Activated T-cell treated with anti-CD3 and anti-CD28 coated beads for 48 hours (primary cell): Measurements from ENCODE around the gene ZBED4.

Experiments
- DNase-seq: peaks from one replicate; pipeline ENCODE4 v3.0.0-alpha.2; 2020; ENCODE audit warnings: low read depth

Gene ZBED4

GRCh38 chr22:49878206-49878605 is 24.6 kb downstream of the ZBED4 start:
- DNase-seq = no peak

DNA sequence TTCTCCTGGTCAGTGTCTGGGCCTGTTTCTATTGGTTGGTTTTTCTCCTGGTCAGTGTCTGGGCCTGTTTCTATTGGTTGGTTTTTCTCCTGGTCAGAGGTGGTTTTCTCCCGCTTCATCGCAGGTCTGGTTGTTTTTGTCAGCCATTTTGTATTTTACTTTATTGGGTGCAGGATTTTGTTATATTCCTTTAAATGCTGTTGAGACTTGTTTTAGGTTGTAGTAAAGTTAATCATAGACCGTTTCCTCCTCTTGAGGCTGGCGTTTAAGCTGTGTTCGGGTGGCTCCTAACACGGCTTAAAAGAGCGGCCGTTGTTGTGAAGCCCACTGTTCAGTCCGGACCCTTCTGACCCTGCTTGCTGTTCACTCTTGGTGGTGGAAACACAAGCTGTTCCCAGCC is 26.2 kb downstream of the ZBED4 start:
- DNase-seq = no peak

- no peak for DNase-seq
Observed at GRCh38 chr22:49880281-49880680, 26.6 kb downstream of the ZBED4 start.

DNA sequence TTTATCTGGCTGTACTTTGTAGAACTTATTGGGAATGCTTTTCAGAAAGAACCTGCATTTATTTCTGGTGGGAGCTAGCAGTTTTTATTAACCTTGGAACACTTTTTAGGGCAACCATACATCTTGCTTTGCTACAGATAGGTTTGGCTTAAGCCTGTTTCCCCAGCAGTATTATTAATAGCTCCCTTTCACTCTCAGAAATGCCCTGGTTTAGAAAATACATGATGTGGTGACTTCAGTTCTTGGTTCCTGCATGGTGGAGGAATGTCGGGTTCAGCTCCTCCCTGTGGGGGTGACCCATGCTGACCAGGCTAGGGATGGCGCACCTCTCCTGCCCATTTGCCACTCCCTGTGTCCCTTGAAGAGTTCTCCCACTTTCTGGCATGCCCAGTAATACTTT is 28.2 kb downstream of the ZBED4 start:
- no peak for DNase-seq

- no peak for DNase-seq
Observed at GRCh38 chr22:49882519-49883293, 29.1 kb downstream of the ZBED4 start.

- DNase-seq = no peak
Observed at GRCh38 chr22:49883294-49883640, 29.6 kb downstream of the ZBED4 start.

- DNase-seq = no peak
Observed at GRCh38 chr22:49884075-49884474, 30.4 kb downstream of the ZBED4 start.

GRCh38 chr22:49884503-49885260 is 31.0 kb downstream of the ZBED4 start:
- DNase-seq = no peak

DNA sequence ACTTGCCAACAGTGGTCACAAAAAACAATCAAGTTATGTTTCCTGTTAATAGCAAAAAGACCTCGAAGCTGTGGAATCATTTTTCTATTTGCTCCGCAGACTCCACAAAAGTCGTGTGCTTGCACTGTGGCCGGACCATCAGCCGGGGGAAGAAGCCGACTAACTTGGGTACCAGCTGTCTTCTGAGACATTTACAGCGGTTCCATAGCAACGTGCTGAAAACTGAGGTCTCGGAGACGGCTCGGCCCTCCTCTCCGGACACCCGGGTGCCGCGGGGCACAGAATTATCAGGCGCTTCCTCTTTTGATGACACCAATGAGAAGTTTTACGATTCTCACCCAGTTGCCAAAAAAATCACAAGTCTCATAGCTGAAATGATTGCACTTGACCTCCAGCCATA is 31.6 kb downstream of the ZBED4 start:
- DNase-seq = no peak

DNA sequence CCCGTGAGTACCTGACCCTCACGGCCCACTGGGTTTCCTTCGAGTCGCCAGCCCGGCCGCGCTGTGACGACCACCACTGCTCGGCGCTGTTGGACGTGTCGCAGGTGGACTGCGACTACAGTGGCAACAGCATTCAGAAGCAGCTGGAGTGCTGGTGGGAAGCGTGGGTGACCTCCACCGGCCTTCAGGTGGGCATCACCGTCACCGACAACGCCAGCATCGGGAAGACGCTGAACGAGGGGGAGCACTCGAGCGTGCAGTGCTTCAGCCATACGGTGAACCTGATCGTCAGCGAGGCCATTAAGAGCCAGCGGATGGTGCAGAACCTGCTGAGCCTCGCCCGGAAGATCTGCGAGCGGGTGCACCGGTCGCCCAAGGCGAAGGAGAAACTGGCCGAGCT is 32.2 kb downstream of the ZBED4 start:
- DNase-seq = no peak

GRCh38 chr22:49886346-49887063 is 32.9 kb downstream of the ZBED4 start:
- no peak for DNase-seq

GRCh38 chr22:49887064-49887451 is 33.4 kb downstream of the ZBED4 start:
- no peak for DNase-seq

DNA sequence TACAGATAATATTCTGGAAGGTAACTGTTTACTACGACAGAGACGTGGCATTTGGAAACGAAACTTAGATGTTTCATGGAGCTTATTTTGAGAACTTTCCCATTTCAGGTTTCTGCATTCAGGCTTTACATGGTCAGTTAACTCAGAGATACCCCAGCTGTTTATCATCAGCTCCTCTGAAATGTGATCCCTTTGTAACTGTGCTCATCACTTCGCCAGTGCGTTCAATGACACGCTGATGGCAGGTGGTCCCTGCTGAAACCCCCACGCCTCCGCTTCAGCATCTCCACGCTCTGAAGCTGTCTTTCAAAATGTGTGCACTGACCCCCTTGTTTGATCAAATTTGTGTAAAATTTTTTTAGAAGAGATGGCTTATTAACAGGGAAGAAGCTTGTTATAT is 34.1 kb downstream of the ZBED4 start:
- DNase-seq = no peak

DNA sequence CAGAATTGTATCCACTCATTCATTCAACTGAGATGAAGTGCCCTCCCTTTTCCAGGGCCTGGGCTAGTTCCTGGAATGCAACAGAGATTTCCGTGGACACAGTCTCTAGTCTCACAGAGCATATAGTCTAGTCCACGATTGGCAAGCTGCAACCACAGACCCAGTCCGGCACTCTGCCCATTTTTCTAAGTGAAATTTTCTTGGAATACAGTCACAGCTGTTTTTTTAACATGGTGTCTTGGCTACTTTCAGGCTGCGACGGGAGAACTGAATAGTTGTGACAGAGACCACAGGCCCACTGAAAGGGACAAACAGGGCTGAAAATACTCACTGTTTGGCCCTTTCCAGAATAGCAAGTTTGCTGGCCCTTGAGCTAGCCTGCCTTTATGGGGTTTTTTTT is 35.4 kb downstream of the ZBED4 start:
- no peak for DNase-seq

DNA sequence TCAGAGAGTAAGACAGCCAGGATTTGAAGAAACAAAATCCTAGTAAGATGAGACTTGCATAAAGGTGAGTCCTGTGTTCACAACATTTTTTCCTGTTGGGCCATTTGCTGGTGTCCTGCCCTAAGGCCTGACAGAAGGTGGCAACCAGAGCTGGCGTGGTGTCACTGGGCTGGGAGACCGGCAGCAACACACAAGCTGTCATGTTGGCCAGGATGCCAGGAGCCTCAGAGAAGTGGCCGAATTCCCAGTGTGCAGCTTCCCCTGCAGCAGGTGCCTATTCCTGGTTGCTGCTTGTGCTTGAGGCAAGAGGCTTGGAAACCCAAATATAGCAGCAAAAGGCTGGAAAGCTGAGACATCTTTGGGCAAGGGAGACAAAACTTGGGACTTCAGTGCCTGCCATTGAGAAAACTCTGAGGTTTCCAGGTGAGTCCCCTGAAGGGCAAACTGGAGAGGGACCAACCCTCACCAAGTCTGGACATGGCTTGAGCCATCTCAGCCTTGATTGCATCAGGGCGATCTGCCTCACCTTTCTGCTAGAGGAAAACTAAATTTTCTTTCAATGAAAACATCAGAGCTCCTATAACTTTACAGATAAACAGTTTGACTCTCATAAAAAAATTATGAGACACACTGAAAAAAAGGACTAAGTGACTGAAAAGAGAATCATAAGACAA is 38.7 kb downstream of the ZBED4 start:
- no peak for DNase-seq

- no peak for DNase-seq
Observed at GRCh38 chr22:49893025-49893424, 39.4 kb downstream of the ZBED4 start.

GRCh38 chr22:49894322-49895054 is 40.8 kb downstream of the ZBED4 start:
- DNase-seq = no peak

DNA sequence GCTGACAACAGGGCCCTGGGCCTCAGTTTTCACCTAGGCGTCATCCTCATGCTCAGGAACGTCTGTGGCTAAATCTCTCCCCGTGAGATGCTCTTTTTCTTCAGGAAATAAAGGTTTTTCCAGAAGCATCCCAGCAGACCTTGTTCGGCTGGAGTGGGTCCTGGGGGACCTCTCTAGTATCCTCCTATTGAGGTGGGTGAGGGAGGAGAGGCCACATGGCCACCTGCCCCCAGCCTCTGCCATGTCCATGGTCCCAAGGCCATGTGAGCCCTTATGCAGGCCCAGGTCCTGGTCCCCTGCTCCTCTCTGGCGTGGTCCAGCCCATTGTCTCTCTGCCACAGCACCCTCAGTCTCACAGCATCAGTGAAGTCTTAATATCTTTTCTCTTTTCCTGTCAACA is 42.6 kb downstream of the ZBED4 start:
- no peak for DNase-seq

DNA sequence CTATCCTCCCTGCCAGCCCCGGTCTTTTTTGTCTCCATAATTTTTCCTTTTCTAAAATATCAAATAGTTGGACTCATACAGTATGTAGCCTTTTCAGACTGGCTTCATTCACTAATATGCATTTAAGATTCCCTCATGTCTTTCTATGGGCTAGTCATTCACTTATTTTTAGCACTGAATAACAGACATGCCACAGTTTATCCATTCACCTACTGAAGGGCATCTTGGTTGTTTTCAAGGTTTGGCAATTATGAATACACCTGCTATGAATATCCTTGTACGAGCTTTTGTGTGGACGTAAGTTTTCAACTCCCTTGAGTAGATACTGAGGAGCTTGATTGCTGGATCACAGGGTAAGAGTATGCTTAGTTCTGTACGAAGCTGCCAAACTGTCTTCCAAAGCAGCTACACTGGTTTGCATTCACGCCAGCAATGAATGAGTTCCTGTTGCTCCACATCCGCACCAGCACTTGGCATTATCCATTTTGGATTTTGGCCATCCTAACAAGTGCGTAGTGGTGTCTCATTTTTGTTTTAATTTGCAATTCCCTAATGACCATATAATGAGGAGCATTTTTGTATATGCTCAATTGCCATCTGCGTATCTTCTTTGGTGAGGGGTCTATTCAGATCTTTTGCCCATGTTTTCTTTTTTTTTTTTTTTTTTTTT is 43.5 kb downstream of the ZBED4 start:
- DNase-seq = no peak

GRCh38 chr22:49899530-49899929 is 45.9 kb downstream of the ZBED4 start:
- DNase-seq = no peak
